H9 (cell line): ENCODE measurements around the gene SOX12. TPM values are rescaled to one million over a fixed set of nuclear protein-coding genes. Genes with fewer than 3 reads are reported as not detected.

Source experiments
- DNase-seq: peaks from one replicate; pipeline ENCODE4 v3.0.0-alpha.2; 2017
- H2AFZ ChIP-seq: one replicate; pipeline ENCODE4 v1.6.1; 2013; ENCODE audit warnings: mild to moderate bottlenecking, low read length, control low read depth, moderate library complexity
- H2AK5ac ChIP-seq: 2 replicates; pipeline ENCODE4 v1.6.1; 2013; ENCODE audit warnings: low read length, control low read depth, mixed read lengths; ENCODE audit not compliant: insufficient read length
- H2BK120ac ChIP-seq: one replicate; pipeline ENCODE4 v1.6.1; 2013; ENCODE audit warnings: low read depth, mild to moderate bottlenecking, low read length, control low read depth, inconsistent platforms; ENCODE audit not compliant: poor library complexity, severe bottlenecking
- H2BK12ac ChIP-seq: 2 replicates; pipeline ENCODE4 v1.6.1; 2013; ENCODE audit warnings: low read length, control low read depth, mixed read lengths, low read depth; ENCODE audit not compliant: insufficient read length
- H2BK15ac ChIP-seq: 2 replicates; pipeline ENCODE4 v1.6.1; 2013; ENCODE audit warnings: low read depth, low read length, control low read depth
- H2BK20ac ChIP-seq: one replicate; pipeline ENCODE4 v1.6.1; 2013; ENCODE audit warnings: low read depth, mild to moderate bottlenecking, low read length, control low read depth, inconsistent platforms; ENCODE audit not compliant: poor library complexity, severe bottlenecking
- H2BK5ac ChIP-seq: 2 replicates; pipeline ENCODE4 v1.6.1; 2013; ENCODE audit warnings: low read length, control low read depth, mixed read lengths; ENCODE audit not compliant: insufficient read length
- H3K14ac ChIP-seq: 2 replicates; pipeline ENCODE4 v1.6.1; 2013; ENCODE audit warnings: low read length, control low read depth; ENCODE audit not compliant: insufficient read depth
- H3K18ac ChIP-seq: 2 replicates; pipeline ENCODE4 v1.6.1; 2013; ENCODE audit warnings: low read depth, mild to moderate bottlenecking, mixed read lengths, low read length, control low read depth; ENCODE audit not compliant: insufficient read length
- H3K23ac ChIP-seq: 2 replicates; pipeline ENCODE4 v1.6.1; 2013; ENCODE audit warnings: low read length, control low read depth, mixed read lengths, low read depth; ENCODE audit not compliant: insufficient read length
- H3K23me2 ChIP-seq: 2 replicates; pipeline ENCODE4 v1.6.1; 2013; ENCODE audit warnings: low read depth, mild to moderate bottlenecking, mixed read lengths, low read length, control low read depth; ENCODE audit not compliant: insufficient read length, poor library complexity, severe bottlenecking
- H3K27ac ChIP-seq: 2 replicates; pipeline ENCODE4 v1.5.1; 2013; ENCODE audit warnings: low read length, control low read depth, mixed read lengths, low read depth; ENCODE audit not compliant: insufficient read length
- H3K27me3 ChIP-seq: 2 replicates; pipeline ENCODE4 v1.6.1; 2013; ENCODE audit warnings: low read length, control low read depth, inconsistent platforms; ENCODE audit not compliant: insufficient read depth
- H3K4ac ChIP-seq: 2 replicates; pipeline ENCODE4 v1.6.1; 2013; ENCODE audit warnings: low read depth, mild to moderate bottlenecking, control low read depth, inconsistent platforms, low read length, moderate library complexity
- H3K4me1 ChIP-seq: 2 replicates; pipeline ENCODE4 v1.6.1; 2013; ENCODE audit warnings: low read length, control low read depth, inconsistent platforms; ENCODE audit not compliant: insufficient read depth
- H3K4me2 ChIP-seq: 2 replicates; pipeline ENCODE4 v1.6.1; 2013; ENCODE audit warnings: low read length, control low read depth, mixed read lengths; ENCODE audit not compliant: insufficient read length, insufficient read depth
- H3K56ac ChIP-seq: 2 replicates; pipeline ENCODE4 v1.6.1; 2013; ENCODE audit warnings: low read depth, mild to moderate bottlenecking, mixed read lengths, low read length, control low read depth; ENCODE audit not compliant: insufficient read length
- H3K79me1 ChIP-seq: 2 replicates; pipeline ENCODE4 v1.6.1; 2013; ENCODE audit warnings: low read depth, mild to moderate bottlenecking, moderate library complexity, low read length, control low read depth, inconsistent platforms; ENCODE audit not compliant: insufficient read depth, poor library complexity, severe bottlenecking
- H3K79me2 ChIP-seq: 2 replicates; pipeline ENCODE4 v1.6.1; 2013; ENCODE audit warnings: low read length, control low read depth, inconsistent platforms; ENCODE audit not compliant: insufficient read depth
- H3K9ac ChIP-seq: 2 replicates; pipeline ENCODE4 v1.6.1; 2013; ENCODE audit warnings: low read length, control low read depth, mixed read lengths; ENCODE audit not compliant: insufficient read length; ENCODE audit errors: extremely low read depth
- H3K9me3 ChIP-seq: one replicate; pipeline ENCODE4 v1.6.1; 2013; ENCODE audit warnings: low read depth, low read length, inconsistent platforms; ENCODE audit not compliant: control insufficient read depth
- H3T11ph ChIP-seq: one replicate; pipeline ENCODE4 v1.6.1; 2013; ENCODE audit warnings: mild to moderate bottlenecking, low read length, control low read depth, inconsistent platforms
- H4K20me1 ChIP-seq: one replicate; pipeline ENCODE4 v1.6.1; 2013; ENCODE audit not compliant: control insufficient read depth, insufficient read length, insufficient read depth
- H4K5ac ChIP-seq: 2 replicates; pipeline ENCODE4 v1.6.1; 2013; ENCODE audit warnings: low read depth, mild to moderate bottlenecking, mixed read lengths, low read length, control low read depth; ENCODE audit not compliant: insufficient read length
- H4K8ac ChIP-seq: replicated peaks from 2 replicates; pipeline ENCODE4 v1.6.1; 2013; ENCODE audit warnings: low read length, control low read depth, mixed read lengths, low read depth; ENCODE audit not compliant: insufficient read length
- H4K91ac ChIP-seq: 2 replicates; pipeline ENCODE4 v1.6.1; 2013; ENCODE audit warnings: low read depth, mild to moderate bottlenecking, moderate library complexity, mixed read lengths, low read length, control low read depth; ENCODE audit not compliant: insufficient read length
- H3K27ac Mint-ChIP-seq, 3 experiments: 2 replicates in 2 of 3; 3 replicates in 1 of 3; pipeline ENCODE4 v1.8.0; 2020 to 2021; ENCODE audit warnings: mixed read lengths in 3 of 3, mild to moderate bottlenecking in 1 of 3, moderate library complexity in 1 of 3
- H3K27me3 Mint-ChIP-seq: 2 replicates; pipeline ENCODE4 v1.8.0; 2021; ENCODE audit warnings: low read depth, mild to moderate bottlenecking, moderate library complexity, mixed read lengths
- H3K36me3 Mint-ChIP-seq, 3 experiments: 2 replicates in 2 of 3; 3 replicates in 1 of 3; pipeline ENCODE4 v1.8.0; 2020 to 2021; ENCODE audit warnings: low read depth in 3 of 3, mixed read lengths in 3 of 3; ENCODE audit not compliant: insufficient read depth in 1 of 3
- H3K4me1 Mint-ChIP-seq, 2 experiments: 2 replicates each; pipeline ENCODE4 v1.8.0; 2020; ENCODE audit warnings: mixed read lengths in 2 of 2
- H3K4me3 Mint-ChIP-seq, 2 experiments: 2 replicates in 1 of 2; 3 replicates in 1 of 2; pipeline ENCODE4 v1.8.0; 2020 to 2021; ENCODE audit warnings: mild to moderate bottlenecking in 2 of 2, mixed read lengths in 2 of 2, moderate library complexity in 1 of 2
- H3K9me3 Mint-ChIP-seq, 2 experiments: 2 replicates in 1 of 2; 3 replicates in 1 of 2; pipeline ENCODE4 v1.8.0; 2020; ENCODE audit warnings: mild to moderate bottlenecking in 2 of 2, mixed read lengths in 2 of 2, moderate library complexity in 1 of 2
- CTCF ChIP-seq: fragments of 200-600 bp; sonication (generic); conservative IDR thresholded peaks from 3 replicates; pipeline ENCODE4 v1.8.0; 2021; ENCODE audit warnings: antibody characterized with exemption, mild to moderate bottlenecking
- WGBS: extraction: QIAGEN DNeasy Blood & Tissue Kit; methylation state at CpG from one replicate; pipeline ENCODE4 v1.1.7; 2013; ENCODE audit warnings: missing lambda C conversion rate, low lambda C conversion rate, mixed read lengths; ENCODE audit not compliant: insufficient read length; ENCODE audit errors: extremely low coverage; 5-methylcytosine and 5-hydroxymethylcytosine counted together
- total RNA-seq: library from RNA; stranded (reverse); gene quantifications from 2 replicates; pipeline ENCODE4 v1.2.1, GENCODE V29; 2021

SOX12 gene
- total RNA-seq, 1 experiment from 2014 or later = 54.4 TPM

DNA sequence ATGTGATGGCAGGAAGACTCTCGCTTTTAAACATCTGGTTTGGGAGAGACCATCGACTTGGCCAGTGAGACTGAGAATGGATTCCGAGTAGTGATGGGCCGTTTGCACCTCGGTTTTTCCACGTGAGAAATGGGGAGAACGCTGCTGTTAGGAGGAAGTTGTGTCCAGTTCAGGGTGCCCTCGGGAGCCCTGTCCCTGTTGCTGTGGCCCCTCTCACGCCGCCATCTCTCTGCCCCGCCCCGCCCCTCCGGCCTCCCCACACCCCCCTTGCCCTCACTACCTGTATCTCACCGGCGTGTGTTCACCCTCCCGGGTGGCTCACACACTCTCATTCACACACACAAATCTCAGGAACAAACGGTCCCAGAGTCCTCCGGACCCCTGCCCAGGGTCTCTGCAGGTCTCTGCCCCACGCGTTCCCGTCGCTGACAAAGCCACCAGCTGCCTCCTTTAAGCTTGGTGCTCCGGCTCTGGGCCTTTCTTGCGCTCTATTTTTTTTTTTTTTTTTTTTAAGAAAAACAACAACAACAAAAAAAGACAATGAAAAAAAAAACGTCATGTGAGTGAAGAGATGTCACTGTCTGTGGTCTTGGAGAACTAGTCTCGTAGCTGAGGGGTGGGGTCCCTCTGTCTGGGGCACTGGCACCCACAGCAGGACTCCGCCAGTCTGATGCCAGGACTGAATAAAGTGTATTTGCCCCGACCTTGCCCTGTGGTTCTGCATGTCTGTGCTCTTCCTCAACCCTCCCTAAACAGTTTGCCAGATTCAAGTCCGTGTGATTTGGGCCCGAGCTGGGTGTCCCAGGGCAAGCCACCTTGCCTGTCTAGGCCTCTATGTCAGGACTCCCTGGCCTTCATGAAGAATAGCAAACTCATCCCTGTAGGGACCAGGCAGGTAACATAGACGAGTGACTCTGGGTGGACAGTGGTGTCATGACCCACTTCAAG is 2.9 kb downstream of the SOX12 start:
- peak overlapping the region; percentile 87 to 88 for H3K4me3 Mint-ChIP-seq
- Histone ChIP-seq H3K27me3 (0 out of 2 replicates have a peak, but pooled peaks cover 2% of the 10 kb centered on the region), H2AK5ac (no peak overlapping the region), H3K23ac (no peak overlapping the region), H4K5ac (no peak overlapping the region), H3K14ac (no peak overlapping the region), H4K8ac (no peak overlapping the region), H3K4ac (no peak overlapping the region), H2BK120ac (no peak overlapping the region), H2BK5ac (no peak overlapping the region), H3K4me2 (peak overlapping the region; percentile 64), H3K79me1 (no peaks in the 10 kb centered on the region), H4K91ac (no peak overlapping the region), H2BK15ac (no peak overlapping the region), H2BK20ac (no peak overlapping the region), H2BK12ac (no peak overlapping the region), H3K4me1 (peaks cover 2% of the 10 kb centered on the region; the same call in 1 of the 2 replicates), H4K20me1 (peaks cover 2% of the 10 kb centered on the region), H3K9me3 (no peaks in the 10 kb centered on the region), H3K18ac (no peak overlapping the region), H3K27ac (no peak overlapping the region), H2AFZ (no peak overlapping the region), H3T11ph (no peak overlapping the region), H3K56ac (no peak overlapping the region), H3K23me2 (peaks cover 16% of the 10 kb centered on the region), H3K79me2 (peaks cover 9% of the 10 kb centered on the region; the same call in 1 of the 2 replicates), H3K9ac (peak overlapping the region; percentile 35)
- peaks cover 0 to 2% of the 10 kb centered on the region in 2 experiments; a peak in 1 of 5 replicates for H3K9me3 Mint-ChIP-seq
- TF ChIP-seq CTCF = no peak
- no peak for DNase-seq
- WGBS = no CpG with 5 or more reads among the region's 31 CpGs
- peaks cover 35 to 38% of the 10 kb centered on the region in 2 experiments for H3K4me1 Mint-ChIP-seq
- peaks cover 11% of the 10 kb centered on the region for H3K27me3 Mint-ChIP-seq
- H3K27ac Mint-ChIP-seq = peak overlapping the region in 1 of 3 experiments; percentile 65; a peak in 1 of 7 replicates
- H3K36me3 Mint-ChIP-seq = peaks cover 16 to 22% (median 21%) of the 10 kb centered on the region in 3 experiments; a peak in 6 of 7 replicates
